Measurements from ENCODE around the gene ATP6V1F.

GRCh38 chr7:128886391-128887168, 23.9 kb downstream of the ATP6V1F start:
- TF ChIP-seq CTCF (IDR thresholded peaks at IDR 0.05; ENCODE audit: low read depth, low read length, poor library complexity, severe bottlenecking) (no peak), EZH2phosphoT487 (IDR thresholded peaks at IDR 0.05; ENCODE audit: borderline replicate concordance, low read length) (no peak)
